BJ (cell line): ENCODE results near the gene SCG3. TPM values are rescaled to one million over a fixed set of nuclear protein-coding genes. Genes with fewer than 3 reads are reported as not detected.

Source experiments
- CTCF ChIA-PET: fragments of 350-600 bp; formaldehyde crosslinking; extraction: SDS; loops from one replicate; lab custom pipeline; 2021; ENCODE audit warnings: antibody characterized with exemption, inconsistent platforms; lab: Yijun Ruan, JAX
- POLR2A ChIA-PET: fragments of 300-600 bp; sonication (Branson Sonifier 250); formaldehyde crosslinking; extraction: SDS; loops from one replicate; lab custom pipeline; 2021; ENCODE audit warnings: antibody characterized with exemption; lab: Charles Lee
- DNase-seq: peaks from one replicate; pipeline ENCODE4 v3.0.0-alpha.2; 2011; ENCODE audit warnings: low read depth
- H3K27me3 ChIP-seq: 2 replicates; pipeline ENCODE4 v1.6.0; 2011; ENCODE audit warnings: low read length; ENCODE audit not compliant: control insufficient read depth, insufficient read depth
- H3K36me3 ChIP-seq: 2 replicates; pipeline ENCODE4 v1.5.1; 2011; ENCODE audit warnings: low read length; ENCODE audit not compliant: control insufficient read depth, insufficient read depth
- H3K4me3 ChIP-seq: 2 replicates; pipeline ENCODE4 v1.5.1; 2011; ENCODE audit warnings: low read depth, mild to moderate bottlenecking, control low read depth, low read length
- polyA plus RNA-seq: library from polyadenylated mRNA; depleted of rRNA; stranded (reverse); fragments of >200 nt; gene quantifications from 2 replicates; pipeline ENCODE4 v1.2.3, GENCODE V29; 2011
- TF ChIP-seq, protein P1 (sequence below): IDR thresholded peaks from 2 replicates; pipeline ENCODE4 v1.5.1; 2011; ENCODE audit warnings: low read depth, mild to moderate bottlenecking, control low read depth, inconsistent platforms, low read length, moderate library complexity; ENCODE audit not compliant: insufficient read depth

Gene SCG3
- polyA plus RNA-seq, 1 experiment: not detected

DNA sequence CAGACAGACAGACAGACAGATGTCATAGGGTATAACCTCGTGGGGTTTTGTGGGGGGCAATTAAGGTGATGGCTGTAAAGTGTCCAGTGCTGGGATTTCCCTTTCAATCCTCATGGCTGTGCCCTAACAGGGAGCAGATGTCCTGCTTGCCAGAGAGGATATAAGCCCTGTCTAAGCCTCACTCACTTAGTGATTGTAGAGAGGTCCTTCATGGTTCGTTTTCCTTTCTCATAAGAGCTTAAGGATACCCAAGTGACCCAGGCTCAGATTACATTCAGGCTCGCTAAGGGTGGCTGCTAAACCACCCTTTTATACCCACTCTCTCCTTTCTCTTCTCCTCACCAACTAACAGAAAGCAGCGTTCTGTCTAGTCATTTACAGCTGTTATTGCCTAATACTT lies 36.9 kb downstream of the SCG3 start:
- CTCF ChIA-PET: interaction anchor here (1.0 kb wide), 1 partner anchor 56 kb away, joined by 3 read pairs; no protein-coding TSS in a partner anchor
- TF ChIP-seq, protein P1, sequence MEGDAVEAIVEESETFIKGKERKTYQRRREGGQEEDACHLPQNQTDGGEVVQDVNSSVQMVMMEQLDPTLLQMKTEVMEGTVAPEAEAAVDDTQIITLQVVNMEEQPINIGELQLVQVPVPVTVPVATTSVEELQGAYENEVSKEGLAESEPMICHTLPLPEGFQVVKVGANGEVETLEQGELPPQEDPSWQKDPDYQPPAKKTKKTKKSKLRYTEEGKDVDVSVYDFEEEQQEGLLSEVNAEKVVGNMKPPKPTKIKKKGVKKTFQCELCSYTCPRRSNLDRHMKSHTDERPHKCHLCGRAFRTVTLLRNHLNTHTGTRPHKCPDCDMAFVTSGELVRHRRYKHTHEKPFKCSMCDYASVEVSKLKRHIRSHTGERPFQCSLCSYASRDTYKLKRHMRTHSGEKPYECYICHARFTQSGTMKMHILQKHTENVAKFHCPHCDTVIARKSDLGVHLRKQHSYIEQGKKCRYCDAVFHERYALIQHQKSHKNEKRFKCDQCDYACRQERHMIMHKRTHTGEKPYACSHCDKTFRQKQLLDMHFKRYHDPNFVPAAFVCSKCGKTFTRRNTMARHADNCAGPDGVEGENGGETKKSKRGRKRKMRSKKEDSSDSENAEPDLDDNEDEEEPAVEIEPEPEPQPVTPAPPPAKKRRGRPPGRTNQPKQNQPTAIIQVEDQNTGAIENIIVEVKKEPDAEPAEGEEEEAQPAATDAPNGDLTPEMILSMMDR: no peak
- POLR2A ChIA-PET: no interaction called here
- no peak for DNase-seq
- no peaks in the 10 kb centered on the region for H3K36me3 ChIP-seq
- H3K27me3 ChIP-seq: no peaks in the 10 kb centered on the region
- H3K4me3 ChIP-seq: no peak overlapping the region

DNA sequence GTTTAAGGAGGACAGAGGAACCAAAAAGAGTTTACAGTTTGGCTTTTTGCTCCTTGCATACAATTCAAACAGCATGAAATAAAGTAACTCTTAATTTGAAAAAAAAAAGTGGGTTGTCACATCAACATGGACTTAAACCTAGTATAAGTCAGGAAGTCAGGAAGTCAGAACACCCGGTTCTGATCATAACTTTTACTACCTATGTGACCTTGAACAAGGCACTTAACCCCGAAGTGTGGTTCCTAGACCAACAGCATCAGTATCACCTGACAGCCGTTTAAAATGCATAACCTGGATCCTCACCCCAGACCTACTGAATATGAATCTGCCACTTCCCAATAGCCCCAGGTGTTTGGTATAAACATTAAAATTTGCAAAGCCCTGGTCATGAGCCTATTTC lies 37.4 kb downstream of the SCG3 start:
- no peaks in the 10 kb centered on the region for H3K36me3 ChIP-seq
- TF ChIP-seq, protein P1: no peak
- POLR2A ChIA-PET: no interaction called here
- H3K4me3 ChIP-seq: no peak overlapping the region
- no peak for DNase-seq
- CTCF ChIA-PET: interaction anchor here (1.0 kb wide), 1 partner anchor 55 kb away, joined by 3 read pairs; no protein-coding TSS in a partner anchor
- H3K27me3 ChIP-seq: no peaks in the 10 kb centered on the region

DNA sequence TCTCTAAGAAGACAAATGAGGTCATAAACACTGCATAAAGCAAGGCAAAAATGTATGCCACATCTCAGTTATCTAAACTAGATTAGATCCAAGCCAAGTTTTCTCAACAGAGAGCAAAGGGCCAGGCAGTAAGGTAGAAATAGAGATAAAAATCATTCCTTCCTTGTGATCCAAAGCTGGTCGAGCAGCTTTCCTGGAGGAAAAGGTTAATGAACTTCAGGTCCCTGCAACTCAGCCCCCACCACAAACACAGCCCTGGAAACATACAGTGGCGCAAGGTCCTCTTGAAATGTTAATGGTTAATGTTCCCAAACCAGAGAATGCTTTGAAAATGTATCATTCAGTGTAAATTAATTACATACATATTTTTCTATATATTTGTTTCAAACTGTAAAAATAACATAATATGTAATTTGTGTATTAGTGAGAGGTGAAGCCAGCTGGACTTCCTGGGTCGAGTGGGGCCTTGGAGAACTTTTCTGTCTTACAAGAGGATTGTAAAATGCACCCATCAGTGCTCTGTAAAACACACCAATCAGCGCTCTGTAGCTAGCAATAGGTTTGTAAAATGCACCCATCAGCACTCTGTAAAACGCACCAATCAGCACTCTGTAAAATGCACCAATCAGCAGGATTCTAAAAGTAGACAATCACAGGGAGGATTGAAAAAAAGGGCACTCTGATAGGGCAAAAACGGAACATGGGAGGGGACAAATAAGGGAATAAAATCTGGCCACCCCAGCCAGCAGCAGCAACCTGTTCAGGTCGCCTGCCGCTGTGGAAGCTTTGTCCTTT lies 39.1 kb downstream of the SCG3 start:
- CTCF ChIA-PET: interaction anchor here (0.7 to 1.3 kb wide), 2 partner anchors 56 kb away, joined by 3 to 4 read pairs; no protein-coding TSS in a partner anchor
- Histone ChIP-seq H3K36me3 (no peaks in the 10 kb centered on the region), H3K27me3 (no peaks in the 10 kb centered on the region), H3K4me3 (no peak overlapping the region)
- POLR2A ChIA-PET: no interaction called here
- DNase-seq: no peak
- TF ChIP-seq, protein P1: no peak

DNA sequence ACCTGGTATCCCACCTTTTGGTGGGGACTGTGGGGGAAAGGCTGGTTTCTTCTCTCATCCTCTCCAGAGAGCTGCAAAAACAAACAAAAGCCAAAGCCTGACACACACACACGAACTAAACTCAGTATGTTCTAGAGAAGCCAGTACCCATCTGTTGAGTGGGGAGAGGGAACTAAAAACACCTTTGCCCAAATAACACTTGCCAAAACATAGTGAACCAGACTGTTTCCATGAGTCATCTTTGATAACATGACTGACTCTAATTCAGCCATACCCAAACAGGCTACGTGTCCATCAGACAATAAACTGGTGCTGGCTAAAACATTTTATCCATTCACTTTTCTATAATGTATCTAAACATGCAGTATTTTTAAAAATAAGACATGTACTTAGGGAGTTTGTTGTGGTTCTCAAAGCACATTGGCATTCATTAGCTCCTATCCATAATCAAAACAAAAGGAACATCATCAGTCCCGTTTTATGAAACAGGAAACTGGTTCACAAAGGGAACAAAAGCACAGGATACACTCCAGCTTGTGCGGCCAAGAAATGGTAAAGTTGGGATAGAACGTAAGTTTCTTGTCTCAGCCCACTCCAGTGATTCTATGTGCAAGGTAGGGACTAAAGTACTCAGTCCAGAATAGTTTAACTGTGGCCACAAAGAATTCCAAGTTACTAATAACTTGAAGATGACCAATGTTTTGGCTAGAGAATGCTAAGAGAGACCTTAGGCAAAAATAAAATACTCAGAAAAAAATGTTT lies 40.1 kb downstream of the SCG3 start:
- ChIA-PET CTCF (interaction anchor here (0.6 to 1.3 kb wide), 2 partner anchors 55 to 72 kb away, joined by 3 to 4 read pairs; no protein-coding TSS in a partner anchor), POLR2A (no interaction called here)
- no peaks in the 10 kb centered on the region for H3K27me3 ChIP-seq

More for the DNA sequence above, 40.1 kb downstream of the SCG3 start:
- H3K4me3 ChIP-seq: no peak overlapping the region
- no peaks in the 10 kb centered on the region for H3K36me3 ChIP-seq
- no peak for DNase-seq
- TF ChIP-seq, protein P1: no peak
